K562 (cell line): ENCODE measurements around the gene ANKMY2. TPM values are rescaled to one million over a fixed set of nuclear protein-coding genes. Genes with fewer than 3 reads are reported as not detected.

Experiments used
- BHLHE40 ChIP-seq: IDR thresholded peaks from 2 replicates; pipeline ENCODE4 v1.6.1; 2011; ENCODE audit warnings: low read length, improper control_type of control experiment
- L3MBTL2 ChIP-seq: fragments of 450-650 bp; IDR thresholded peaks from 2 replicates; pipeline ENCODE4 v1.6.1; 2016; ENCODE audit warnings: mild to moderate bottlenecking, moderate library complexity
- NFIC ChIP-seq: fragments of 450-650 bp; IDR thresholded peaks from 2 replicates; pipeline ENCODE4 v1.6.1; 2017; ENCODE audit warnings: mild to moderate bottlenecking, inconsistent platforms
- RBM15 ChIP-seq: fragments of 200-400 bp; formaldehyde crosslinking; IDR thresholded peaks from 2 replicates; pipeline ENCODE4 v1.6.1; 2018; ENCODE audit warnings: mild to moderate bottlenecking, low read length, moderate library complexity; ENCODE audit not compliant: insufficient read depth
- SMARCE1 ChIP-seq: fragments of 450-650 bp; IDR thresholded peaks from 2 replicates; pipeline ENCODE4 v1.7.1; 2016; ENCODE audit warnings: mild to moderate bottlenecking
- TCFL5 ChIP-seq: fragments of 250-450 bp; sonication (Bioruptor Pico); conservative IDR thresholded peaks from 2 replicates; pipeline ENCODE4 v1.6.1; 2021; ENCODE audit warnings: mild to moderate bottlenecking, moderate library complexity, matching md5 sums
- ZBTB11 ChIP-seq, 3 experiments: fragments of 200-800 bp in 1 of 3; fragments of 250-450 bp in 1 of 3; fragments of 450-650 bp in 1 of 3; sonication (Bioruptor Pico) in 1 of 3; sonication (Bioruptor generic) in 1 of 3; formaldehyde crosslinking in 1 of 3; IDR thresholded peaks; 2 replicates each; pipeline versions ENCODE4 v1.6.1 to v1.8.0; 2016 to 2022; ENCODE audit warnings: mild to moderate bottlenecking in 2 of 3, missing genetic modification characterization in 2 of 3, missing compliant biosample characterization in 1 of 3, moderate library complexity in 1 of 3
- ZNF12 ChIP-seq: sonication (generic); formaldehyde crosslinking; IDR thresholded peaks from 2 replicates; pipeline ENCODE4 v1.4.0; 2020; ENCODE audit warnings: mild to moderate bottlenecking, missing genetic modification reagents
- ZNF253 ChIP-seq: fragments of 250-450 bp; sonication (Bioruptor Pico); conservative IDR thresholded peaks from 2 replicates; pipeline ENCODE4 v1.6.1; 2021; ENCODE audit warnings: mild to moderate bottlenecking
- polyA plus RNA-seq, 8 experiments: library from polyadenylated mRNA; depleted of rRNA in 4 of 8; stranded (reverse) in 5 of 8; unstranded in 3 of 8; fragments of >200 nt; fragmentation: Nextera tagmentation in 2 of 8; fragmentation: Illumina TruSeq in 1 of 8; extraction: Ambion mirVana in 2 of 8; extraction: Trizol in 1 of 8; gene quantifications; 2 replicates each; pipeline versions ENCODE4 v1.2.1 to v1.2.3, GENCODE V29; 2011 to 2014; ENCODE audit warnings: inconsistent platforms in 1 of 8, missing spikeins in 1 of 8
- total RNA-seq, 7 experiments: library from RNA; depleted of rRNA in 6 of 7; stranded (reverse); fragments of >200 nt in 6 of 7; fragmentation: Illumina TruSeq in 2 of 7; extraction: Trizol in 2 of 7; gene quantifications; 2 replicates each; pipeline versions ENCODE4 v1.2.1 to v1.2.3, GENCODE V29; 2011 to 2021; ENCODE audit warnings: low replicate concordance in 1 of 7
- TF ChIP-seq, protein P1 (sequence below): fragments of 200-800 bp; sonication (Bioruptor generic); IDR thresholded peaks from 2 replicates; pipeline ENCODE4 v1.6.1; 2017; ENCODE audit warnings: missing genetic modification characterization, missing compliant biosample characterization
- TF ChIP-seq, protein P2 (sequence below): sonication (generic); formaldehyde crosslinking; IDR thresholded peaks from 2 replicates; pipeline ENCODE4 v1.8.1; 2022; ENCODE audit warnings: missing genetic modification reagents
- TF ChIP-seq, protein P3 (sequence below): sonication (generic); formaldehyde crosslinking; IDR thresholded peaks from 2 replicates; pipeline ENCODE4 v1.8.0; 2023; ENCODE audit warnings: mild to moderate bottlenecking, missing genetic modification reagents
- TF ChIP-seq, protein P4 (sequence below), 2 experiments: fragments of 200-800 bp in 1 of 2; sonication (Bioruptor generic) in 1 of 2; sonication (generic) in 1 of 2; formaldehyde crosslinking in 1 of 2; IDR thresholded peaks in 1 of 2; conservative IDR thresholded peaks in 1 of 2; 2 replicates each; pipeline versions ENCODE4 v1.5.0 to v1.6.1; 2016 to 2020; ENCODE audit warnings: missing compliant biosample characterization in 1 of 2, missing genetic modification characterization in 1 of 2, missing genetic modification reagents in 1 of 2

Gene ANKMY2
- total and polyA plus RNA-seq, 9 of the 15 experiments (the other 6 are each of a cell fraction or from before 2014, with no cell fraction given) = 38.9 to 71.5 (median 48.8) TPM

GRCh38 chr7:16644636-16645592, 640 bp downstream of the ANKMY2 start (continued):
- TF ChIP-seq, protein P1, sequence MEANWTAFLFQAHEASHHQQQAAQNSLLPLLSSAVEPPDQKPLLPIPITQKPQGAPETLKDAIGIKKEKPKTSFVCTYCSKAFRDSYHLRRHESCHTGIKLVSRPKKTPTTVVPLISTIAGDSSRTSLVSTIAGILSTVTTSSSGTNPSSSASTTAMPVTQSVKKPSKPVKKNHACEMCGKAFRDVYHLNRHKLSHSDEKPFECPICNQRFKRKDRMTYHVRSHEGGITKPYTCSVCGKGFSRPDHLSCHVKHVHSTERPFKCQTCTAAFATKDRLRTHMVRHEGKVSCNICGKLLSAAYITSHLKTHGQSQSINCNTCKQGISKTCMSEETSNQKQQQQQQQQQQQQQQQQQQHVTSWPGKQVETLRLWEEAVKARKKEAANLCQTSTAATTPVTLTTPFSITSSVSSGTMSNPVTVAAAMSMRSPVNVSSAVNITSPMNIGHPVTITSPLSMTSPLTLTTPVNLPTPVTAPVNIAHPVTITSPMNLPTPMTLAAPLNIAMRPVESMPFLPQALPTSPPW (CRISPR knock-in tag) = peak; percentile 50; the same call in 1 of the 2 replicates
- TF ChIP-seq, protein P2, sequence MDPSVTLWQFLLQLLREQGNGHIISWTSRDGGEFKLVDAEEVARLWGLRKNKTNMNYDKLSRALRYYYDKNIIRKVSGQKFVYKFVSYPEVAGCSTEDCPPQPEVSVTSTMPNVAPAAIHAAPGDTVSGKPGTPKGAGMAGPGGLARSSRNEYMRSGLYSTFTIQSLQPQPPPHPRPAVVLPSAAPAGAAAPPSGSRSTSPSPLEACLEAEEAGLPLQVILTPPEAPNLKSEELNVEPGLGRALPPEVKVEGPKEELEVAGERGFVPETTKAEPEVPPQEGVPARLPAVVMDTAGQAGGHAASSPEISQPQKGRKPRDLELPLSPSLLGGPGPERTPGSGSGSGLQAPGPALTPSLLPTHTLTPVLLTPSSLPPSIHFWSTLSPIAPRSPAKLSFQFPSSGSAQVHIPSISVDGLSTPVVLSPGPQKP = no peak
- no peak for TF ChIP-seq ZNF253 (CRISPR knock-in tag)
- TF ChIP-seq RBM15 = no peak
- TF ChIP-seq, protein P3, sequence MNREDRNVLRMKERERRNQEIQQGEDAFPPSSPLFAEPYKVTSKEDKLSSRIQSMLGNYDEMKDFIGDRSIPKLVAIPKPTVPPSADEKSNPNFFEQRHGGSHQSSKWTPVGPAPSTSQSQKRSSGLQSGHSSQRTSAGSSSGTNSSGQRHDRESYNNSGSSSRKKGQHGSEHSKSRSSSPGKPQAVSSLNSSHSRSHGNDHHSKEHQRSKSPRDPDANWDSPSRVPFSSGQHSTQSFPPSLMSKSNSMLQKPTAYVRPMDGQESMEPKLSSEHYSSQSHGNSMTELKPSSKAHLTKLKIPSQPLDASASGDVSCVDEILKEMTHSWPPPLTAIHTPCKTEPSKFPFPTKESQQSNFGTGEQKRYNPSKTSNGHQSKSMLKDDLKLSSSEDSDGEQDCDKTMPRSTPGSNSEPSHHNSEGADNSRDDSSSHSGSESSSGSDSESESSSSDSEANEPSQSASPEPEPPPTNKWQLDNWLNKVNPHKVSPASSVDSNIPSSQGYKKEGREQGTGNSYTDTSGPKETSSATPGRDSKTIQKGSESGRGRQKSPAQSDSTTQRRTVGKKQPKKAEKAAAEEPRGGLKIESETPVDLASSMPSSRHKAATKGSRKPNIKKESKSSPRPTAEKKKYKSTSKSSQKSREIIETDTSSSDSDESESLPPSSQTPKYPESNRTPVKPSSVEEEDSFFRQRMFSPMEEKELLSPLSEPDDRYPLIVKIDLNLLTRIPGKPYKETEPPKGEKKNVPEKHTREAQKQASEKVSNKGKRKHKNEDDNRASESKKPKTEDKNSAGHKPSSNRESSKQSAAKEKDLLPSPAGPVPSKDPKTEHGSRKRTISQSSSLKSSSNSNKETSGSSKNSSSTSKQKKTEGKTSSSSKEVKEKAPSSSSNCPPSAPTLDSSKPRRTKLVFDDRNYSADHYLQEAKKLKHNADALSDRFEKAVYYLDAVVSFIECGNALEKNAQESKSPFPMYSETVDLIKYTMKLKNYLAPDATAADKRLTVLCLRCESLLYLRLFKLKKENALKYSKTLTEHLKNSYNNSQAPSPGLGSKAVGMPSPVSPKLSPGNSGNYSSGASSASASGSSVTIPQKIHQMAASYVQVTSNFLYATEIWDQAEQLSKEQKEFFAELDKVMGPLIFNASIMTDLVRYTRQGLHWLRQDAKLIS (CRISPR knock-in tag) = no peak
- no peak for TF ChIP-seq ZNF12 (CRISPR knock-in tag)
- TF ChIP-seq BHLHE40 = peak; percentile 71; the same call in 1 of the 2 replicates
- no peak for TF ChIP-seq SMARCE1
- TF ChIP-seq ZBTB11 (CRISPR knock-in tag; IDR thresholded peaks at IDR 0.05) = 0 out of 6 replicates have a peak, but pooled peaks of 1 of the 3 experiments have one; percentile 16
- no peak for TF ChIP-seq TCFL5 (CRISPR knock-in tag)
- TF ChIP-seq, protein P4, sequence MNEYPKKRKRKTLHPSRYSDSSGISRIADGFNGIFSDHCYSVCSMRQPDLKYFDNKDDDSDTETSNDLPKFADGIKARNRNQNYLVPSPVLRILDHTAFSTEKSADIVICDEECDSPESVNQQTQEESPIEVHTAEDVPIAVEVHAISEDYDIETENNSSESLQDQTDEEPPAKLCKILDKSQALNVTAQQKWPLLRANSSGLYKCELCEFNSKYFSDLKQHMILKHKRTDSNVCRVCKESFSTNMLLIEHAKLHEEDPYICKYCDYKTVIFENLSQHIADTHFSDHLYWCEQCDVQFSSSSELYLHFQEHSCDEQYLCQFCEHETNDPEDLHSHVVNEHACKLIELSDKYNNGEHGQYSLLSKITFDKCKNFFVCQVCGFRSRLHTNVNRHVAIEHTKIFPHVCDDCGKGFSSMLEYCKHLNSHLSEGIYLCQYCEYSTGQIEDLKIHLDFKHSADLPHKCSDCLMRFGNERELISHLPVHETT (CRISPR knock-in tag; conservative IDR thresholded peaks at IDR 0.05 in 1 of 2, IDR thresholded peaks at IDR 0.05 in 1 of 2) = peak in 1 of 2 experiments; percentile 15; a peak in 1 of 4 replicates
- peak; percentile 71 for TF ChIP-seq L3MBTL2
- no peak for TF ChIP-seq NFIC
